PC-3 (cell line): ENCODE results near the gene POPDC2.

Source experiments
- CTCF ChIP-seq: fragments of 300-600 bp; sonication (generic); conservative IDR thresholded peaks from 2 replicates; pipeline ENCODE4 v1.5.1; 2017; ENCODE audit warnings: antibody characterized with exemption, low read depth, mild to moderate bottlenecking, low read length
- EZH2 ChIP-seq: fragments of 300-600 bp; sonication (generic); IDR thresholded peaks from one replicate; pipeline ENCODE4 v1.6.1; 2017; ENCODE audit warnings: antibody characterized with exemption, mild to moderate bottlenecking, low read length; ENCODE audit not compliant: unreplicated experiment
- EZH2phosphoT487 ChIP-seq: fragments of 300-600 bp; sonication (generic); IDR thresholded peaks from 2 replicates; pipeline ENCODE4 v1.6.1; 2018; ENCODE audit warnings: mild to moderate bottlenecking, antibody characterized with exemption, low read length, borderline replicate concordance

- no peak for TF ChIP-seq CTCF
- no peak for TF ChIP-seq EZH2phosphoT487
- no peak for TF ChIP-seq EZH2
Observed at GRCh38 chr3:119643528-119643927, 16.9 kb downstream of the POPDC2 start.
